HEK293 (cell line): ENCODE measurements around the gene CHI3L1.
A peak's percentile ranks its signal among the peaks of the same experiment; 100 is the strongest.

Experiments
- BCL11B ChIP-seq: fragments of 450-650 bp; formaldehyde crosslinking; IDR thresholded peaks from 2 replicates; pipeline ENCODE4 v1.5.1; 2016; ENCODE audit warnings: low read depth, missing biosample characterization, missing genetic modification characterization
- FEZF1 ChIP-seq: fragments of 450-650 bp; formaldehyde crosslinking; IDR thresholded peaks from 2 replicates; pipeline ENCODE4 v1.5.1; 2016; ENCODE audit warnings: missing biosample characterization, missing genetic modification characterization
- IKZF3 ChIP-seq: fragments of 450-650 bp; IDR thresholded peaks from 2 replicates; pipeline ENCODE4 v1.5.0; 2018; ENCODE audit warnings: missing biosample characterization, mild to moderate bottlenecking, missing genetic modification characterization, moderate library complexity
- KLF10 ChIP-seq: fragments of 450-650 bp; IDR thresholded peaks from 2 replicates; pipeline ENCODE4 v1.5.1; 2018; ENCODE audit warnings: missing biosample characterization, mild to moderate bottlenecking, missing genetic modification characterization
- KLF9 ChIP-seq: fragments of 450-650 bp; formaldehyde crosslinking; IDR thresholded peaks from 2 replicates; pipeline ENCODE4 v1.5.1; 2016; ENCODE audit warnings: missing biosample characterization, missing genetic modification characterization, low read depth
- SCRT2 ChIP-seq: fragments of 450-650 bp; formaldehyde crosslinking; IDR thresholded peaks from 2 replicates; pipeline ENCODE4 v1.5.1; 2016; ENCODE audit warnings: missing biosample characterization, missing genetic modification characterization
- ZBTB11 ChIP-seq: fragments of 450-650 bp; formaldehyde crosslinking; conservative IDR thresholded peaks from 2 replicates; pipeline ENCODE4 v1.5.1; 2016; ENCODE audit warnings: low read depth, missing biosample characterization, missing genetic modification characterization
- ZIC2 ChIP-seq: fragments of 450-650 bp; formaldehyde crosslinking; IDR thresholded peaks from 2 replicates; pipeline ENCODE4 v1.5.1; 2016; ENCODE audit warnings: missing biosample characterization, missing genetic modification characterization
- ZNF121 ChIP-seq: fragments of 450-650 bp; formaldehyde crosslinking; IDR thresholded peaks from 2 replicates; pipeline ENCODE4 v1.5.1; 2016; ENCODE audit warnings: missing biosample characterization, missing genetic modification characterization
- ZNF2 ChIP-seq: fragments of 450-650 bp; formaldehyde crosslinking; IDR thresholded peaks from 2 replicates; pipeline ENCODE4 v1.5.1; 2016; ENCODE audit warnings: missing biosample characterization, missing genetic modification characterization
- ZNF202 ChIP-seq: fragments of 450-650 bp; formaldehyde crosslinking; IDR thresholded peaks from 2 replicates; pipeline ENCODE4 v1.5.1; 2016; ENCODE audit warnings: missing biosample characterization, missing genetic modification characterization, borderline replicate concordance
- ZNF23 ChIP-seq: fragments of 450-650 bp; formaldehyde crosslinking; IDR thresholded peaks from 2 replicates; pipeline ENCODE4 v1.5.1; 2016; ENCODE audit warnings: missing biosample characterization, missing genetic modification characterization, borderline replicate concordance
- ZNF26 ChIP-seq: fragments of 450-650 bp; formaldehyde crosslinking; IDR thresholded peaks from 2 replicates; pipeline ENCODE4 v1.5.1; 2016; ENCODE audit warnings: missing biosample characterization, missing genetic modification characterization
- ZNF266 ChIP-seq: fragments of 450-650 bp; formaldehyde crosslinking; IDR thresholded peaks from 2 replicates; pipeline ENCODE4 v1.5.1; 2016; ENCODE audit warnings: missing biosample characterization, missing genetic modification characterization, low read depth
- ZNF280C ChIP-seq: fragments of 450-650 bp; formaldehyde crosslinking; IDR thresholded peaks from 2 replicates; pipeline ENCODE4 v1.5.1; 2016; ENCODE audit warnings: missing biosample characterization, missing genetic modification characterization
- ZNF391 ChIP-seq: fragments of 450-650 bp; formaldehyde crosslinking; IDR thresholded peaks from 2 replicates; pipeline ENCODE4 v1.5.1; 2016; ENCODE audit warnings: low read depth, missing biosample characterization, missing genetic modification characterization, borderline replicate concordance
- ZNF433 ChIP-seq: fragments of 450-650 bp; formaldehyde crosslinking; IDR thresholded peaks from 2 replicates; pipeline ENCODE4 v1.5.1; 2016; ENCODE audit warnings: missing biosample characterization, missing genetic modification characterization, low read depth
- ZNF473 ChIP-seq: fragments of 450-650 bp; formaldehyde crosslinking; IDR thresholded peaks from 2 replicates; pipeline ENCODE4 v1.5.1; 2017; ENCODE audit warnings: missing biosample characterization, missing genetic modification characterization
- ZNF48 ChIP-seq: fragments of 450-650 bp; formaldehyde crosslinking; IDR thresholded peaks from 2 replicates; pipeline ENCODE4 v1.5.1; 2016; ENCODE audit warnings: missing biosample characterization, missing genetic modification characterization
- ZNF488 ChIP-seq: fragments of 450-650 bp; formaldehyde crosslinking; IDR thresholded peaks from 2 replicates; pipeline ENCODE4 v1.5.1; 2016; ENCODE audit warnings: missing biosample characterization, missing genetic modification characterization
- ZNF513 ChIP-seq: fragments of 450-650 bp; IDR thresholded peaks from 2 replicates; pipeline ENCODE4 v1.5.1; 2018; ENCODE audit warnings: missing biosample characterization, missing genetic modification characterization
- ZNF530 ChIP-seq: fragments of 450-650 bp; formaldehyde crosslinking; IDR thresholded peaks from 2 replicates; pipeline ENCODE4 v1.5.1; 2016; ENCODE audit warnings: low read depth, missing biosample characterization, missing genetic modification characterization
- ZNF544 ChIP-seq: fragments of 450-650 bp; formaldehyde crosslinking; IDR thresholded peaks from 2 replicates; pipeline ENCODE4 v1.5.0; 2017; ENCODE audit warnings: missing biosample characterization, missing genetic modification characterization
- ZNF548 ChIP-seq: fragments of 450-650 bp; formaldehyde crosslinking; IDR thresholded peaks from 2 replicates; pipeline ENCODE4 v1.5.1; 2016; ENCODE audit warnings: missing biosample characterization, missing genetic modification characterization
- ZNF585B ChIP-seq: fragments of 450-650 bp; formaldehyde crosslinking; IDR thresholded peaks from 2 replicates; pipeline ENCODE4 v1.5.1; 2016; ENCODE audit warnings: missing biosample characterization, missing genetic modification characterization
- ZNF654 ChIP-seq: fragments of 450-650 bp; formaldehyde crosslinking; IDR thresholded peaks from 2 replicates; pipeline ENCODE4 v1.5.1; 2016; ENCODE audit warnings: low read depth, missing biosample characterization, missing genetic modification characterization
- ZNF692 ChIP-seq: fragments of 450-650 bp; formaldehyde crosslinking; IDR thresholded peaks from 2 replicates; pipeline ENCODE4 v1.5.1; 2016; ENCODE audit warnings: missing biosample characterization, missing genetic modification characterization
- ZNF701 ChIP-seq: fragments of 450-650 bp; formaldehyde crosslinking; IDR thresholded peaks from 2 replicates; pipeline ENCODE4 v1.5.1; 2016; ENCODE audit warnings: missing biosample characterization, missing genetic modification characterization
- ZNF76 ChIP-seq: fragments of 450-650 bp; formaldehyde crosslinking; IDR thresholded peaks from 2 replicates; pipeline ENCODE4; 2016; ENCODE audit warnings: low read depth, missing biosample characterization, missing genetic modification characterization, borderline replicate concordance
- ZNF830 ChIP-seq: fragments of 450-650 bp; IDR thresholded peaks from 2 replicates; pipeline ENCODE4 v1.5.0; 2018; ENCODE audit warnings: missing biosample characterization, missing genetic modification characterization, low read depth, mild to moderate bottlenecking, moderate library complexity
- ZXDB ChIP-seq: fragments of 450-650 bp; formaldehyde crosslinking; IDR thresholded peaks from 2 replicates; pipeline ENCODE4 v1.5.1; 2016; ENCODE audit warnings: missing biosample characterization, missing genetic modification characterization

Gene CHI3L1

GRCh38 chr1:203190949-203191348, 4.4 kb upstream of the CHI3L1 start (continued):
- TF ChIP-seq FEZF1 (tag by site-specific recombination) (no peak), ZNF585B (no peak), ZIC2 (tag by site-specific recombination) (no peak), KLF9 (no peak), ZNF266 (no peak), ZNF654 (tag by site-specific recombination) (peak; percentile 28), ZNF76 (tag by site-specific recombination) (no peak), ZNF202 (0 out of 2 replicates have a peak, but pooled peaks have one; percentile 59), ZNF280C (no peak), ZNF692 (tag by site-specific recombination) (no peak), ZNF830 (tag by site-specific recombination) (no peak), SCRT2 (no peak), ZNF473 (tag by site-specific recombination) (no peak), IKZF3 (no peak), ZNF48 (tag by site-specific recombination) (no peak), BCL11B (tag by site-specific recombination) (no peak), ZXDB (peak; percentile 54; the same call in 1 of the 2 replicates), KLF10 (tag by site-specific recombination) (no peak), ZNF488 (tag by site-specific recombination) (no peak), ZNF2 (tag by site-specific recombination) (no peak), ZNF544 (tag by site-specific recombination) (no peak), ZNF121 (tag by site-specific recombination) (no peak), ZNF26 (tag by site-specific recombination) (no peak), ZNF701 (tag by site-specific recombination) (no peak), ZNF548 (tag by site-specific recombination) (no peak), ZNF513 (tag by site-specific recombination) (no peak), ZNF530 (tag by site-specific recombination) (0 out of 2 replicates have a peak, but pooled peaks have one; percentile 43), ZNF433 (tag by site-specific recombination) (peak; percentile 84), ZBTB11 (tag by site-specific recombination) (peak; percentile 77), ZNF391 (tag by site-specific recombination) (no peak), ZNF23 (tag by site-specific recombination) (no peak)
